NCI-H128 (cell line): ENCODE measurements around the gene HSPB6.
"Not testable (repeated sequence)": the region's sequence is repeated elsewhere in the genome, so short reads cannot be mapped to it uniquely, and the experiment has no call there.

ENCODE experiments used
- DNase-seq: peaks from one replicate; lab custom pipeline; 2025; ENCODE audit not compliant: unreplicated experiment; lab: John Stamatoyannopoulos, UW

HSPB6 gene

DNA sequence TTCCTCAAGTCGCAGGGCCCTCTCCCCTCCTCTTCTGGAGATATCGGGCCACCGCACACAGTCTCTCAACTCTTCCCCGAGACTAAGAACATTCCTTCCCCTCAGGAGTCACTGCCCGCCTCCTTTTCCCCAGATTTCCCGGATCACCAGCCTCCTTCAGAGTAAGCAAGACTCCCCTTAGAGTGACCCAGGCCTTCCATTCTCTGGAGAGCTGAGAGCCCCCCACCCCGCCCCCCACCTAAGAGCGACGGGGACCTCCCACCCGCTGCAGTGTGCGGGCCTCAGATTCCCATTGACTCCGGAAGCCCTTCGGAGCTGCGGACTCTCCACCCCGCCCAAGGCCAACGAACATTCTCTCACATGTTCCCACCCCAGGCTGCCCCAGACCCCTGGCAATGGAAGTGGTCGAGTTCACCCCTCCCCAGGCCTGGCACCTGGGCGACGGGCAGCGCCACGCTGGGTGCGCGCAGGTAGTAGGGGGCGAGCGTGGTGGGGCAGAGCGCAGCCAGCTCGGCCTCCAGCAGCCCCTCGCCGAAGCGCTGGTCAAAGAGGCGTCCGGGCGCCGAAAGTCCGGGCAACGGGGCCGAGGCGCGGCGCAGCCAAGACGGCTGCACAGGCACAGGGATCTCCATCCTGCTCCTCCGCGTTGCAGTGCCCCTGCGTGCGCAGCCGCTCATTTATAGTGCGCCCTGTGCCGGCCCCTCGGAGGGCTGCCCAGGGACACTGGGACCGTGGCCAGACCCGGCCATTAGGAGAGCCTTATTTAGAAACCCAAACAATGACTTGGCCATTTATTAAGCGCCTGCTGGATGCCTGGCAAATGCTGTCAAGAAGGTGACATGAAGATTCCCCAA, at the start of gene HSPB6:
HSPB6 (minus strand) TSS at position 653 of the 854 bp plus-strand sequence; CDS start at position 632, 21 bp downstream.
- no peak for DNase-seq

GRCh38 chr19:35806597-35806996, 49.8 kb upstream of the HSPB6 start:
- no peak for DNase-seq

GRCh38 chr19:35805526-35806102, 48.8 kb upstream of the HSPB6 start:
- no peak for DNase-seq

- no peak for DNase-seq
These were observed 45.0 kb upstream of the HSPB6 start for GRCh38 chr19:35801828-35802227.

DNA sequence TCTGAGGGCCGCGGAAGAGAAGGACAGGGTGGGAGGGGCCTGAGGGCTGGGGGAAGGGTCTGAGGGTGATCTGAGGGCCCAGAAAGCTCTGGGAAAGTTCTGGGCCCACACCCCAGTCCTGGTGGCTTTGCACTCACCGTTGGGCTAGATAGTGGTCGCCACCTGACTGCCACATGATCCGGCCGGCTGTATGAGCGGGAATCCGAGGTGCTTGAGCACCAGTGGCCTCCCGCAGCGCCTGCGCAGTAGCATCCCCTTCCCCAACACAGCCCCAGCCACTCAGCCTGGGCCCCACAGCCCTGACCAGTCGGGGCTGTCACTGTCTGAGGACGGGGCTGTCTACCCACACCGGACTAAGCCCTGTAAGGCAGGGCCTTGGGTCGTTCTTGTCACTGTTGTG, 40.8 kb upstream of the HSPB6 start:
- DNase-seq = no peak

GRCh38 chr19:35796645-35797542, 40.1 kb upstream of the HSPB6 start:
- no peak for DNase-seq

GRCh38 chr19:35795564-35795963, 38.7 kb upstream of the HSPB6 start:
- not testable (repeated sequence) for DNase-seq

- DNase-seq = no peak
These were observed 36.7 kb upstream of the HSPB6 start for GRCh38 chr19:35793381-35794165.

DNA sequence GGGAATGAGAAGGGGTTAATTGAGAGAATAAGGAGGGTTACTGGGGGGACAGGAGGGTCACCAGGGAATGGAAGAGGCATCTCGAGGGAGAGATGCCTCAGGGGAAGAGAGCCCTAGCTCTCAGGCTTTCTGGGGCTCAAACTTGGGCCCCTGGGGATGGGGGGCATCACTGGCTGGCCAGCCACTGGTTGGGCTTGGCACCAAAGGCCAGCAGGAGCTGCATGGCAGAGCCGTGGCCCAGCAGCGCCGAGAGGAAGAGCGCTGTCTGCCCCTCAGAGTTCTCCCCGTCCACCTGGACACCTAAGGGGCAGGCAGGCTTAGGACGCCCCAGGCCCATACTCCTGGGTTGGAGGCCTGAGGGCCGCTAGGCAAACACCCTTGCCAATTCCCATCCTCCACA, 36.1 kb upstream of the HSPB6 start:
- DNase-seq = no peak

GRCh38 chr19:35792312-35792711, 35.5 kb upstream of the HSPB6 start:
- DNase-seq = no peak

- no peak for DNase-seq
These were observed 35.0 kb upstream of the HSPB6 start for GRCh38 chr19:35791814-35792279.

GRCh38 chr19:35790981-35791813, 34.4 kb upstream of the HSPB6 start:
- no peak for DNase-seq

DNA sequence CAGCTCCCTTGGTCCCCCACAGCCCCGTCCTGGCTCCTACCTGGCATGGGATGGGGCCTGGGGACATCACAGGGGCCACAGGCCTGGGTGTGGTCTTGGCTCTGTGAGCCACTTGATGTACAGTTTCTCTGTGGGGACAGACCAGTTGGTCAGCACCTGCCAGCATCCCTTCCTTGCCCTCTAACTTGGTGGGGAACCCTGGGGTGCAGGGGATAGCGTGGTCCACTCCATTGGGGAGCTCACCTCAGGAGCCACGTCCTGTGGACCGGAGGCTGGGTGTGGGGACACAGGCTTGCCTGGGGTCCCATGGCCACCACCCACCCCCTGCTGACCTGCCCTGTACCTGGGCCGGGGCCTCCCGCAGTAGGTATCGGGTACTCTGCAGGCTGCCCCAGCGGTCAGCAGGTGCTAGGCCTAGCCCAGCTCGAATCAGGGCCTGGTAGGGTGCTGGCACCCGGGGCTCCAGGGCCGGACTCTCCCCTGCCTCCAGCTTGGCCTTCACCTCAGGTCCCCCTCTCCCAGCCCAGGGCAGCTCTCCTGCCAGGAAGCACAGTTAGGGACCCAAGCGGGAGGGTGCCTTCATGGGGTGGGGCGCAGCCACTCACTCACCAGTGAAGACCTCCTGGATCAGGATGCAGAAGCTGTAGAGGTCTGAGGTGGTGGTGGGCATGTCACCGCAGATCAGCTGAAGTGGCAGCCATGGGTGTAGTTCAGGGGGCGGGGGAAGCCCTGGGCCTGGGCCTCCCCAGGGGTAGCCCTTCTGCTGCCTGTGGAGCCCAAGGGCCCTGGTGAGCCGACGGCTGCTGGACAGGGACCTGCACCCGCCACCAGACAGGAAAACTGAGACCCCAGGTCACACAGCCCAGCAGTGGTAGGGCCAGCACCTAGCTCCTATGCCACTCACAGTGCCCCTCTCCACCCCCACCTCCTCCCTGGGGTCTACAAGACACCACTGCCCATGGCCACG, 33.4 kb upstream of the HSPB6 start:
- DNase-seq = no peak

- DNase-seq = no peak
These were observed 32.6 kb upstream of the HSPB6 start for GRCh38 chr19:35789195-35789977.

DNA sequence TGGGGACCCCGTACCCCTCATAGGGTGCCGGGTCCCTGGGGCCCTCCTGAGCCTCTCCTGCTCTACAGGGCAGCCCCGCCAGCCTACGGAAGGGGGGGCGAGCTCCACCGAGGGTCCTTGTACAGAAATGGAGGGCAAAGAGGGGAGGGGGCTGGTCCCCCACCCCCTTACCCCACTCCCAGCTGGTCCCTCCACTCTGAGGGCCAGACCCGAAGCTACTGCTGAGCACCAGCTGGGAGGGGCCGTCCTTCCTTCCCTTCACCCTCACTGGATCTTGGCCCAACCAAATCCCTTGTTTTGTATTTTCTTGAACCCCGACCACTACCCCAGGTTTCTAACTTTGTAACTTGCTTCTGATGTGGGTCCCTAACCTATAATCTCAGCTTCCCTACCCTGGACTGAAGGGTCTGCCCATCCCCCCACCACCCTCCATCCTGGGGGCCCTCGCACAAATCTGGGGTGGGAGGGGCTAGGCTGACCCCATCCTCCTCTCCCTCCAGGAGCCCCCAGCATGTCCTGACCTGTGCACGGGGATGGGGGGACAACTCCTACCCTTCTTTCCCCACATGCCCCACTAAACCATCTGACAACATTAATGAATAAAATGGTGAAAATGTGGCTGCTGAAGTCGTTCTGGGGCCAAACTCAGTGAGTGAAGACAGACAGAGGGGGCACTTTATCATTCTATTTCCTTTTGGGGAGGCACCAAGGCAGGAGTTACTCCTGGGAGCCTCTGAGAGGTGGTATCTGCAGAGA, 31.6 kb upstream of the HSPB6 start:
- no peak for DNase-seq

DNA sequence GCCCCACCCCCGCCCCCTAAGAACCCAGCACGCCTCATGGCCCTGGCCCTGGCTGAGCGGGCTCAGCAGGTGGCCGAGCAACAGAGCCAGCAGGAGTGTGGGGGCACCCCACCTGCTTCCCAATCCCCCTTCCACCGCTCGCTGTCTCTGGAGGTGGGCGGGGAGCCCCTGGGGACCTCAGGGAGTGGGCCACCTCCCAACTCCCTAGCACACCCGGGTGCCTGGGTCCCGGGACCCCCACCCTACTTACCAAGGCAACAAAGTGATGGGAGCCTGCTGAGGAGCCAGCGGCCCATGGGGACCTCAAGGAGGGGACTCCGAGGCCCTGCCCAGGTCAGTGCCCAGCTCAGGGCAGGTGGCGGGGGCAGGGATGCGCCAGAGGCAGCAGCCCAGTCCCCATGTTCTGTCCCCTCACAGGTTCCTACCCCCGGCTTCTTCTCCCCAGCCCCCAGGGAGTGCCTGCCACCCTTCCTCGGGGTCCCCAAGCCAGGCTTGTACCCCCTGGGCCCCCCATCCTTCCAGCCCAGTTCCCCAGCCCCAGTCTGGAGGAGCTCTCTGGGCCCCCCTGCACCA, 30.5 kb upstream of the HSPB6 start:
- DNase-seq = no peak
